Choroid plexus epithelial cell (primary cell): Measurements from ENCODE around the gene GLRB.

Source experiments
- DNase-seq: peaks from one replicate; pipeline ENCODE4 v3.0.0-alpha.2; 2010; ENCODE audit warnings: low read depth
- H3K4me3 ChIP-seq: 2 replicates; pipeline ENCODE4 v1.5.1; 2011; ENCODE audit warnings: low read depth, mild to moderate bottlenecking, control low read depth, low read length, moderate library complexity
- CTCF ChIP-seq: conservative IDR thresholded peaks from 2 replicates; pipeline ENCODE4 v1.5.1; 2011; ENCODE audit warnings: low read depth, mild to moderate bottlenecking, control low read depth, inconsistent platforms, low read length, moderate library complexity

The GLRB gene

GRCh38 chr4:157204634-157205244, 128.8 kb downstream of the GLRB start:
- TF ChIP-seq CTCF, result peak; percentile 57
- peak; percentile 19 for DNase-seq
- no peak overlapping the region for H3K4me3 ChIP-seq

GRCh38 chr4:157217708-157218107, 141.8 kb downstream of the GLRB start:
- H3K4me3 ChIP-seq, result no peak overlapping the region
- peak; percentile 61 for DNase-seq
- TF ChIP-seq CTCF, result peak; percentile 59

- no peak for DNase-seq
- no peak for TF ChIP-seq CTCF
- peak overlapping the region; percentile 42 for H3K4me3 ChIP-seq
Observed at GRCh38 chr4:157219711-157220370, 143.9 kb downstream of the GLRB start.

- TF ChIP-seq CTCF, result no peak
- DNase-seq, result peak; percentile 58
- H3K4me3 ChIP-seq, result peak within 1 kb of the TSS; percentile 42
Observed at GRCh38 chr4:157220371-157220881, 144.5 kb downstream of the GLRB start, which contains the start of gene GRIA2. GRIA2 (plus strand) TSS chr4:157220728; CDS start chr4:157221043, 315 bp downstream.

- TF ChIP-seq CTCF, result no peak
- no peak overlapping the region for H3K4me3 ChIP-seq
- DNase-seq, result no peak
Observed at GRCh38 chr4:157221426-157221894, 145.5 kb downstream of the GLRB start.
